Kidney (tissue), 14 donors: ENCODE results near the gene NDUFB4. TPM values are rescaled to one million over a fixed set of nuclear protein-coding genes. Genes with fewer than 3 reads are reported as not detected.
A peak's percentile ranks its signal among the peaks of the same experiment; 100 is the strongest.
"Not testable (repeated sequence)": the region's sequence is repeated elsewhere in the genome, so short reads cannot be mapped to it uniquely, and the experiment has no call there.

Experiments
- DNase-seq, 5 donors: peaks; one replicate each; pipeline ENCODE4 v3.0.0-alpha.2; 2013 to 2020
- FAIRE-seq: peaks from 2 replicates; lab custom pipeline; 2012; peaks lifted over from hg19 to GRCh38; lab: Jason Lieb, UNC
- H3K27ac ChIP-seq, 2 donors: one replicate each; pipeline ENCODE4 v1.7.0; 2013; ENCODE audit warnings: low read depth in 2 of 2, low read length in 2 of 2, inconsistent platforms in 1 of 2
- H3K27me3 ChIP-seq: one replicate; pipeline ENCODE4 v1.7.1; 2013; ENCODE audit warnings: low read length, inconsistent platforms; ENCODE audit not compliant: control insufficient read depth, insufficient read depth
- H3K36me3 ChIP-seq, 3 donors: one replicate each; pipeline versions ENCODE4 v1.7.0 to v1.7.1; 2013; ENCODE audit warnings: low read length in 3 of 3, control low read depth in 1 of 3, inconsistent platforms in 1 of 3; ENCODE audit not compliant: insufficient read depth in 3 of 3, control insufficient read depth in 2 of 3
- H3K4me1 ChIP-seq, 3 donors: one replicate each; pipeline versions ENCODE4 v1.7.0 to v1.7.1; 2013; ENCODE audit warnings: low read length in 3 of 3, inconsistent platforms in 1 of 3, low read depth in 1 of 3; ENCODE audit not compliant: control insufficient read depth in 2 of 3, insufficient read depth in 2 of 3
- H3K4me3 ChIP-seq, 3 donors: one replicate each; pipeline versions ENCODE4 v1.7.0 to v1.8.1; 2013; ENCODE audit warnings: low read length in 3 of 3, control low read depth in 1 of 3, inconsistent platforms in 1 of 3
- H3K9ac ChIP-seq, 3 donors: one replicate each; pipeline versions ENCODE4 v1.7.0 to v1.7.1; 2013; ENCODE audit warnings: low read length in 3 of 3, control low read depth in 1 of 3, inconsistent platforms in 1 of 3
- H3K9me3 ChIP-seq, 3 donors: one replicate each; pipeline versions ENCODE4 v1.7.0 to v1.7.1; 2013; ENCODE audit warnings: low read length in 3 of 3, control low read depth in 1 of 3, inconsistent platforms in 1 of 3; ENCODE audit not compliant: control insufficient read depth in 2 of 3, insufficient read depth in 1 of 3
- intact Hi-C: fragments of 100-400 bp; cut with DNase I; formaldehyde crosslinking; loops from one replicate; pipeline ENCODE4 v1.11.1; 2022
- polyA plus RNA-seq: library from polyadenylated mRNA; stranded (reverse); fragments of 350-450 nt; fragmentation: Illumina TruSeq; extraction: RNeasy Lipid Tissue Mini Kit (QIAGEN cat#74804); gene quantifications from one replicate; pipeline ENCODE4 v1.2.3, GENCODE V29; 2014; ENCODE audit warnings: low read depth, low replicate concordance; ENCODE audit not compliant: insufficient read depth
- total RNA-seq: library from RNA; stranded (reverse); fragmentation: NEBNext Ultra II Directional; extraction: Animal tissue kit (Norgen Biotek cat#: 25700); gene quantifications from one replicate; pipeline ENCODE4 v1.2.1, GENCODE V29; 2021
- TF ChIP-seq, protein P1 (sequence below): IDR thresholded peaks from 3 replicates; pipeline ENCODE4 v1.5.1; 2012; ENCODE audit warnings: mild to moderate bottlenecking, moderate library complexity, borderline replicate concordance; ENCODE audit not compliant: insufficient read depth; ENCODE audit errors: extremely low read depth
- donor health status: control.
- donor health status: control.
- donor health status: control.
- donor health status: control.
- donor health status: control.
- donor health status: DM: yes; HTN: yes; CAD: no.
- donor health status: Normal renal cell carcinoma (clear cell type).

The NDUFB4 gene
- total and polyA plus RNA-seq, 2 donors from 2014 or later: 109 to 457 TPM

DNA sequence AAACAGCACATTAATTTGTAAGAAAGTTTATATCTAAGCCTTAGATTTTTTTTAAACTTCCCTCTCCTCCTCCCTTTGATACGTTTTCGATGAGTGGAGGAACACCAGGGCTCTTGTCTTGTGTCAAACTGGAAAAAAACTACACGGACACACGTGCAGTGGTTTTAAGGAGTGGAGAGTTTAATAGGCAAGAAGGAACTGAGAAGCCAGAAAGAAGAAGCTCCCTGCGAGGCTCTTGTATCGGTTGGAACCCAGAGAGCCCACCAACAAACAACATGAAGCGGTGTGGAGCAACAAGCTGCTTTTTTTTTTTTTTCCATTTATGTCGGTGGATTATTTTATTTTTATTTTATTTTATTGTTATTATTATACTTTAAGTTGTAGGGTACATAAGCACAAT lies 18.6 kb downstream of the NDUFB4 start:
- H3K27me3 ChIP-seq: no peaks in the 10 kb centered on the region

DNA sequence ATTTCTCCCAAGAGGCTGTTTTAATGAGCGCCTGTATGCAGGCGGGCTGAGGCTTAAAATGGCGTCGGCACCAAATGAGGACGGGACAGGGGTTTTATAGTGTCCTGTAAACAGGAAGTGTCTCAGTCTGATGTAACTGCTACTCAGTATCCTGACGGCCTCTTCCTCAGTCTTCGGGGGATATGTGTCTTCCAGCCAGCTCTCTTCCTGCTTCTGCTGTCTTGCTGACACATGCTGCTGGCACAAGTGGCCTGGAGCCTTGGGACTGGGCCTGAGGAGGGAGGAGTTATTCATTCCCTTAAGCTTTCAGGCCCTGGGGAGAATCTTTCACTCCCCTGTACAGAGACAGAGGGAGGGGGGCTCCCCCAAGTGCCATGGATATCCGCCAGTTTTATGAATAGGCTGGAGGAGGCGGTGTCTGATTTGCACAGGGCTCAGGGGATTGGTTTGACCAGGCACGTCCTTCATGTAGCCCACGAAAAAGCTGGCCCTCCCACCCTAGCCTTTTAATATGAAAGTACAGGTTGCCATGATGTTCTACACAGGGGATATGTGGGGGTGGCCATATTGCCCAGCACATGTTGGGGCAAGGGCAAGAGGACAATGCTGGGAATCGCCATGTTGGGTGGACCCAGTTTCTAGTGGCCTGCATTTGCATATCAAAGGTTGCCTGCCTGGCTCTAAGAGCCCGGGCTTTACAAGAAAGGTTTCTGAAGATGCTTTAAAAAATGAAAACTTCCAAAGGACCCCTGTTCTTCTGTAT lies 19.9 kb downstream of the NDUFB4 start:
- FAIRE-seq (no peak), DNase-seq (peak in 1 of 5 donors; percentile 92)
- TF ChIP-seq, protein P1, sequence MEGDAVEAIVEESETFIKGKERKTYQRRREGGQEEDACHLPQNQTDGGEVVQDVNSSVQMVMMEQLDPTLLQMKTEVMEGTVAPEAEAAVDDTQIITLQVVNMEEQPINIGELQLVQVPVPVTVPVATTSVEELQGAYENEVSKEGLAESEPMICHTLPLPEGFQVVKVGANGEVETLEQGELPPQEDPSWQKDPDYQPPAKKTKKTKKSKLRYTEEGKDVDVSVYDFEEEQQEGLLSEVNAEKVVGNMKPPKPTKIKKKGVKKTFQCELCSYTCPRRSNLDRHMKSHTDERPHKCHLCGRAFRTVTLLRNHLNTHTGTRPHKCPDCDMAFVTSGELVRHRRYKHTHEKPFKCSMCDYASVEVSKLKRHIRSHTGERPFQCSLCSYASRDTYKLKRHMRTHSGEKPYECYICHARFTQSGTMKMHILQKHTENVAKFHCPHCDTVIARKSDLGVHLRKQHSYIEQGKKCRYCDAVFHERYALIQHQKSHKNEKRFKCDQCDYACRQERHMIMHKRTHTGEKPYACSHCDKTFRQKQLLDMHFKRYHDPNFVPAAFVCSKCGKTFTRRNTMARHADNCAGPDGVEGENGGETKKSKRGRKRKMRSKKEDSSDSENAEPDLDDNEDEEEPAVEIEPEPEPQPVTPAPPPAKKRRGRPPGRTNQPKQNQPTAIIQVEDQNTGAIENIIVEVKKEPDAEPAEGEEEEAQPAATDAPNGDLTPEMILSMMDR: no peak
- no peaks in the 10 kb centered on the region for H3K4me1 ChIP-seq
- H3K27me3 ChIP-seq: no peaks in the 10 kb centered on the region
- H3K27ac ChIP-seq: no peak overlapping the region
- intact Hi-C loops: no loop called here
- H3K9ac ChIP-seq: no peak overlapping the region
- H3K36me3 ChIP-seq: no peaks in the 10 kb centered on the region
- H3K9me3 ChIP-seq: no peaks in the 10 kb centered on the region
- H3K4me3 ChIP-seq: no peak overlapping the region

More for the DNA sequence above, 18.6 kb downstream of the NDUFB4 start:
- Histone ChIP-seq H3K9ac (no peak overlapping the region), H3K27ac (no peak overlapping the region), H3K4me3 (no peak overlapping the region), H3K9me3 (no peaks in the 10 kb centered on the region), H3K36me3 (no peaks in the 10 kb centered on the region), H3K4me1 (no peaks in the 10 kb centered on the region)
- TF ChIP-seq, protein P1: no peak
- FAIRE-seq (no peak), DNase-seq (no peak)
- intact Hi-C loops: no loop called here

DNA sequence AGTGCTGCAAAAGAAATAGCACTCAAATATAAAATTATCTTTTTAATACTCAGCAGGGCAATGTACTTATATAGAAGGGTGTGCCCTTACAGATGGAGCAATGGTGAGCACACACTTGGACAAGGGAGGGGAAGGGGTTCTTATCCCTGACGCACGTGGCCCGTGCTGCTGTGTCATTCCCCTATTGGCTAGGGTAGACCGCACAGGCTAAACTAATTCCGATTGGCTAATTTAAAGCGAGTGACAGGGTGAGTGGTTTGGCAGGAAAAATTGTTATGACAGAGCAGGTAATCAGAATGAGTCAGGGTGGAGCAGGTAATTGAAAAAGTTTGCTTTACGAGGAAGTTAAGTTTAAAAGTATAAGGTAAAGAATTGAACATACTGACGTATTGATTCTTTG lies 20.6 kb downstream of the NDUFB4 start:
- H3K27ac ChIP-seq, H3K4me3 ChIP-seq, FAIRE-seq, DNase-seq, H3K4me1 ChIP-seq, H3K9me3 ChIP-seq, H3K27me3 ChIP-seq, H3K9ac ChIP-seq, intact Hi-C loops, H3K36me3 ChIP-seq: not testable (repeated sequence)

DNA sequence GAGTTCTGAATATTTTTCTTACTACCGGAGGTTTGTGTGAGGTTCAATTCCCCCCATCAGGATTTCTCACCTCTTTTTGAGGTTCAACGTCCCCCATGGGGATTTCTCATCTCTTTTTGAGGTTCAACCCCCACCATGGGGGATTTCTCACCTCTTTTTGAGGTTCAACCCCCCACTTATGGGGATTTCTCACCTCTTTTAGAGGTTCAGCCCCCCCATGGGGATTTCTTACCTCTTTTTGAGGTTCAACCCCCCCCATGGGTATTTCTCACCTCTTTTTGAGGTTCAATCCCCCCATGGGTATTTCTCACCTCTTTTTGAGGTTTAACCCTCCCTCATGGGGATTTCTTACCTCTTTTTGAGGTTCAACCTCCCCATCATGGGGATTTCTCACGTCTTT lies 26.3 kb downstream of the NDUFB4 start:
- TF ChIP-seq, protein P1: no peak
- H3K36me3 ChIP-seq: peaks cover 0 to 3% (median 0%) of the 10 kb centered on the region in 3 donors
- H3K27ac ChIP-seq: no peak overlapping the region
- H3K27me3 ChIP-seq: no peaks in the 10 kb centered on the region
- H3K9me3 ChIP-seq: peaks cover 0 to 15% (median 0%) of the 10 kb centered on the region in 3 donors
- no peak overlapping the region for H3K4me3 ChIP-seq
- no peaks in the 10 kb centered on the region for H3K4me1 ChIP-seq
- H3K9ac ChIP-seq: no peak overlapping the region
- DNase-seq (no peak), FAIRE-seq (no peak)
- intact Hi-C loops: no loop called here
